Daoy (cell line): ENCODE data around the gene GPC5. TPM values are rescaled to one million over a fixed set of nuclear protein-coding genes. Genes with fewer than 3 reads are reported as not detected.

Experiments used
- DNase-seq: peaks from one replicate; pipeline ENCODE4 v3.0.0-alpha.2; 2015; ENCODE audit warnings: low read depth
- total RNA-seq: library from RNA; depleted of rRNA; stranded (reverse); fragments of >200 nt; shearing (Covaris generic); gene quantifications from 2 replicates; pipeline ENCODE4 v1.2.3, GENCODE V29; 2014

The GPC5 gene
- total RNA-seq, 1 experiment from 2014 or later = 0.06 TPM

- no peak for DNase-seq
Observed at GRCh38 chr13:91965511-91965910, 567.1 kb downstream of the GPC5 start.

GRCh38 chr13:91978571-91978970 is 580.1 kb downstream of the GPC5 start:
- DNase-seq = no peak

- no peak for DNase-seq
Observed at GRCh38 chr13:91986761-91987483, 588.5 kb downstream of the GPC5 start.

- no peak for DNase-seq
Observed at GRCh38 chr13:91988331-91988730, 589.9 kb downstream of the GPC5 start.

- no peak for DNase-seq
Observed at GRCh38 chr13:92012787-92013186, 614.4 kb downstream of the GPC5 start.

GRCh38 chr13:92017737-92018136 is 619.3 kb downstream of the GPC5 start:
- no peak for DNase-seq

- DNase-seq = no peak
Observed at GRCh38 chr13:92028695-92029094, 630.3 kb downstream of the GPC5 start.

- DNase-seq = no peak
Observed at GRCh38 chr13:92029641-92030040, 631.2 kb downstream of the GPC5 start.

GRCh38 chr13:92038905-92039304 is 640.5 kb downstream of the GPC5 start:
- no peak for DNase-seq

GRCh38 chr13:92042522-92042921 is 644.1 kb downstream of the GPC5 start:
- no peak for DNase-seq

GRCh38 chr13:92044351-92044750 is 645.9 kb downstream of the GPC5 start:
- DNase-seq = no peak

- no peak for DNase-seq
Observed at GRCh38 chr13:92054389-92054788, 656.0 kb downstream of the GPC5 start.

GRCh38 chr13:92074658-92075057 is 676.2 kb downstream of the GPC5 start:
- no peak for DNase-seq

GRCh38 chr13:92097337-92097903 is 699.0 kb downstream of the GPC5 start:
- DNase-seq = no peak

GRCh38 chr13:92101801-92102200 is 703.4 kb downstream of the GPC5 start:
- DNase-seq = no peak

- DNase-seq = no peak
Observed at GRCh38 chr13:92103689-92104153, 705.3 kb downstream of the GPC5 start.

- DNase-seq = no peak
Observed at GRCh38 chr13:92122186-92122853, 723.9 kb downstream of the GPC5 start.

GRCh38 chr13:92126399-92126798 is 728.0 kb downstream of the GPC5 start:
- no peak for DNase-seq

GRCh38 chr13:92135509-92135908 is 737.1 kb downstream of the GPC5 start:
- no peak for DNase-seq

GRCh38 chr13:92136449-92137155 is 738.2 kb downstream of the GPC5 start:
- no peak for DNase-seq

GRCh38 chr13:92137520-92137919 is 739.1 kb downstream of the GPC5 start:
- DNase-seq = no peak

- DNase-seq = no peak
Observed at GRCh38 chr13:92143766-92144165, 745.3 kb downstream of the GPC5 start.
